ENCODE data around the gene PTPRA.

PTPRA gene

GRCh38 chr20:2967841-2968240 lies 94.6 kb downstream of the PTPRA start:
- intact Hi-C loops (cut with DNase I) = no loop called here
- DNase-seq = no peak

DNA sequence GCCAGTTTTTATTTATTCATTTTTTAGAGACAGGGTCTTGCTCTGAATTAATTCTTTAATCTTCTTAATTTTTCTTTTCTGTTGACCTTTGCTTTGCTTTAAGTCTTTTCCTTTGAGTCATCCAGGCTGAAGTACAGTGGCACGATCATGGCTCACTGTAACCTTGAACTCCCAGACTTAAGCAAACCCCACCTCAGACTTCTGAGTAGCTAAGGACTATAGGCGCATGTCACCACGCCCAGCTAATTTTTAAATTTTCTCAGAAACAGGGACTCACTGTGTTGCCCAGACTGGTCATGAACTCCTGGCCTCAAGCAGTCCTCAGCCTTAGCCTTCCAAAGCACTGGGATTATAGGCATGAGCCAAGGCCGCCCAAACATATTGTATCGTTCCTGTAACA lies 98.8 kb downstream of the PTPRA start:
- intact Hi-C loops (cut with DNase I) = no loop called here
- no peak for DNase-seq

DNA sequence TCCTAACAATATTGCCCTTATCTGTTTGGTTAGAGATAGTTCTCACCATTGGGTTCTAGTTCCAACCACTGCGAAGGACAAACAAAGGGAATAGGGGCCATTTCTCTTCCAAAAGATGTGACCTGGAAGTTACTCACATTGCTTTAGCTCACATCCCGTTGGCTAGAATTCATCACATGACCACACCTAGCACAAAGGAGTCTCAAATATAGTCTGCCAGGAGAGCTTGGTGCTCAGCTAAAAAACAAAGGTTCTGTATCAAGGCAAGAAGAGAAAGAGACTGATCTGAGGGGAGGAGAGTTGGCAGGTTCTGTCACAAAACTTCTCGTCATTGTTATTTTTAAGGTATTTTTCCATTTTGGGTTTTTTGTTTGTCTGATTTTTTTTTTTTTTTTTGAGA lies 100.3 kb downstream of the PTPRA start:
- DNase-seq = no peak
- intact Hi-C loops (cut with DNase I) = no loop called here

GRCh38 chr20:2978519-2978918 lies 105.2 kb downstream of the PTPRA start:
- intact Hi-C loops (cut with DNase I) = no loop called here
- no peak for DNase-seq

DNA sequence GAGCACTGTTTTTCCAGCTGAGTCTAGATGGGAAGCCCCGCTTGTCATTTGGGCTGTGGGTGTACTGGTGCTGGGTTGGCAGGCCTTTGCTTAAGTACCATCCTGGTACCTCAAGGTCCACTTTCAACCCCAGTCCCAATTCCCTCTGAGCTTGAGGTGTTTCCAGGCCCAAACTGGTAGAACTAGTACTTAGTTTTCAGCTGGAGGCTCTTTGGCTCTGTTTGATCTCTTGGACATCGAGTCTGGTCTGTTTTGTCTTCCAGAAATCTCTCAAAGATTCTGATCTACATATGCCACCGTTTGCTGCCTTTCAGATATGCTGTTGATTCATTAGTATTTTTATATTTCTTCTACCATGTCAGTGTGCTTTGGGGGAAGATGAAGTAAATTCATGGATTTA lies 108.4 kb downstream of the PTPRA start:
- intact Hi-C loops (cut with DNase I) = no loop called here
- DNase-seq = no peak

- no peak for DNase-seq
- intact Hi-C loops (cut with DNase I) = no loop called here
Measured at GRCh38 chr20:2983508-2983907, 110.2 kb downstream of the PTPRA start.

DNA sequence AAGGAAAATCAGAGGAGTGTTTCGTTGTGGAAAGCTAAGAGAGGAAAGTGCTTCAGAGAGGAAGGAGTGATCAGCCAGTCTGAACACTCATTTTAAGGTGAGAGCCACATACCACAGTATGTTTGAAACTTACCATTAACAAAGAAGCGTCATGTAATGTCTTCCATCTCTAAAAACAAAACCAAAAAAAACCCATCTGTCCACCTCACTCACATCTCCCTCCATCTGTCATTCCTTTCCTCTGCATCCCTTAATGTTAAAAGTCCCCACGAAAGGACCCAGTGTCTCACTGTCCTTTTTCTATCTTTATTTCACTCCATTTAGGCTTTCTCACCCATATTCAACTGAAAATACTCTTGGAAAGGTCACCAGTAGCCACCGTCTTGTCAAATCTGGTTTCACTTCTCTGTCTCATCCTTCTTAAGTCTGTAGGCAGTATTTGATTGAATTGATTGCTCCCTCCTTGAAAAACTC lies 110.8 kb downstream of the PTPRA start:
- no peak for DNase-seq
- intact Hi-C loops (cut with DNase I) = no loop called here

- intact Hi-C loops (cut with DNase I) = no loop called here
- peak in 1 of 42 donors; percentile 35 for DNase-seq
Measured at GRCh38 chr20:2984956-2985661, 111.8 kb downstream of the PTPRA start.

DNA sequence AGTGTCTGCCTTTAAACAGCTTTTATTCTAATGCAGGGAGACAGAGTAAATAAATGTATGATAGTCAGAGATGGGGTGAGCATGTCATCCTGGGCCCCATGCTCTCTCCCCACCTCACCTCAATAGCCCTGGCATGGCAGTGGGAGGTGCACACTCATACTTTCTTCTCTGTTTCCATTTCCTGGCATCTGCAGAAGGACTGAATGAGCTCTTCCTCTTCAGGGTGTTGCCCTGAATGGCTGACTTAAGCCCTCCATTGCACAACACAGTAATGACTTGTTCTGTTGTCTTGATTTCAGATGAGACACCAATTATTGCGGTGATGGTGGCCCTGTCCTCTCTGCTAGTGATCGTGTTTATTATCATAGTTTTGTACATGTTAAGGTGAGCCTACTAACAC lies 113.2 kb downstream of the PTPRA start:
- intact Hi-C loops (cut with DNase I) = no loop called here

GRCh38 chr20:2987861-2988260 lies 114.6 kb downstream of the PTPRA start:
- intact Hi-C loops (cut with DNase I) = no loop called here
- DNase-seq = peak in 1 of 42 donors; percentile 26

More for the DNA sequence above, 113.2 kb downstream of the PTPRA start:
- DNase-seq = peak in 1 of 42 donors; percentile 24

GRCh38 chr20:2991532-2991931 lies 118.3 kb downstream of the PTPRA start:
- intact Hi-C loops (cut with DNase I) = no loop called here
- DNase-seq = no peak

- DNase-seq = no peak
Measured at GRCh38 chr20:2993250-2993649, 120.0 kb downstream of the PTPRA start.

DNA sequence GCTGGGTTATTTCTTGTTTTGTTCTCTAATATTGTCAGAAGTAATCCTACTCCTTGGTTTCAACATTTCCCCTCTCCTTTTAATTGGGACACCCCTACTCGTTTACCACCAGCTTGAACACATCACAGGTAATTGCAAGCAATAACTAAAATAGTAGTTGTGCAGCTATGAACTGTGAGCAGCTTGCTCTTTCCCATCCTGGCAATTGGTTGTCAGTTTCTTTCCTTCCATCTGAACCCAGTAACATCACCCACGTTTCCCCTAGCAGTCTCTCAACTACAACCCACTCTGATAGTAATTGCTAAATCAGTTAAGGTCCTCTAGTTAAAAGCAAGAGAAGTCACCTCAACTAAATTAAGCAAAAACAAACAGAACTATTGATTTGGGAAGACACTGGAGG lies 122.5 kb downstream of the PTPRA start:
- DNase-seq = peak in 11 of 42 donors; percentile 3 to 67 (median 27)
- intact Hi-C loops (cut with DNase I) = no loop called here

More at GRCh38 chr20:2993250-2993649, 120.0 kb downstream of the PTPRA start:
- intact Hi-C loops (cut with DNase I) = no loop called here

GRCh38 chr20:2998728-2999127 lies 125.4 kb downstream of the PTPRA start:
- intact Hi-C loops (cut with DNase I) = no loop called here
- DNase-seq = no peak

DNA sequence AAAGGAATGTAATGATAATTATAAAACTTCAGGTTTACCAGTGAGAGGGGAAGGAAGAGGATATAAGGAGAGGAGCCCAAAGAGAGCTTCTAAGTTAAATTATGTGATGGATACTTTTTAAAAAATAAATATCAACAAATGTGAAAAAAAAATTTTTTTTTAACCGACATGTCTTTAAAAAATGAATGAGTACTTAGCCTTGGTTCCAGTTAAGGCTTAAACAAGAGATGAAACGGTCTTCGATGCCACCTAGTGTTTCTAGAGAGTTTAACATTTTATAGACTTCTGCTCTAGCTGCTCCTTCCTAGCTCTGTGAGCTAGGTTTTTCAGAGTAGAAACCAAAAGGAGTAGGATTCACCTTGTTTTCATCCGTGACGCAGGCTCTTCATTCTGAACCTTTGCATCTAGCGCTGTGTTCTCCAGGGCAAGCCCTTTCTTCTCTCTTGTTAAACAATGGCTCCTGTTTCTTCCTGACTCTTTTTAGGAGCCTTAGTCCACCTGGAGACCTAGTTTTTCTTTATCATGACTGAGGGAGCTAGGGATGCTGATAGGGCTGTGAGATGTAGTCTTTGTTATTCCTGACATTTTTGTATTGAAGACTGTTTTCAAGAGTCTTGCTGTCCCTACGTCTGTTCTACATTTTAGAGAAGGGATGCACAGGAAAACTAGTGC lies 127.7 kb downstream of the PTPRA start:
- intact Hi-C loops (cut with DNase I) = loop anchor here (10.0 kb wide), 1 partner anchor 136 kb away; no protein-coding TSS in a partner anchor
- peak in 17 of 42 donors; percentile 3 to 70 (median 19) for DNase-seq

DNA sequence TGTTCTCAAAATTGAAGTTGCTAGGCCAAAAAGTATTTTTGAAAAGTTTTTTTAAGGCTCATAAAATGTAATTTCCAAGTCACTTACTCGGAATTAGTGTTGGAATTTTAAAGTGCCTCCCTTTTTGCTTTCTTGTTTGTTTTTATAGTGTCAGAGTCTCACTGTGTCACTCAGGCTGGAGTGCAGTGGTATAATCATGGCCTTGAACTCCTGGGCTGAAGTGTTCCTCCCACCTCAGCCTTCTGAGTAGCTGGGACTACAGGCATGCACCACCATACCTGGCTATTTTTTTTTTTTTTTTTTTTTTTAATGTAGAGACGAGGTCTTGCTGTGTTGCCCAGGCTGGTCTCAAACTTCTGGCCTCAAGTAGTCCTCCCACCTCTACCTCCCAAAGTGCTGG lies 130.1 kb downstream of the PTPRA start:
- no peak for DNase-seq
- intact Hi-C loops (cut with DNase I) = loop anchor here (10.0 kb wide), 1 partner anchor 139 kb away; no protein-coding TSS in a partner anchor

DNA sequence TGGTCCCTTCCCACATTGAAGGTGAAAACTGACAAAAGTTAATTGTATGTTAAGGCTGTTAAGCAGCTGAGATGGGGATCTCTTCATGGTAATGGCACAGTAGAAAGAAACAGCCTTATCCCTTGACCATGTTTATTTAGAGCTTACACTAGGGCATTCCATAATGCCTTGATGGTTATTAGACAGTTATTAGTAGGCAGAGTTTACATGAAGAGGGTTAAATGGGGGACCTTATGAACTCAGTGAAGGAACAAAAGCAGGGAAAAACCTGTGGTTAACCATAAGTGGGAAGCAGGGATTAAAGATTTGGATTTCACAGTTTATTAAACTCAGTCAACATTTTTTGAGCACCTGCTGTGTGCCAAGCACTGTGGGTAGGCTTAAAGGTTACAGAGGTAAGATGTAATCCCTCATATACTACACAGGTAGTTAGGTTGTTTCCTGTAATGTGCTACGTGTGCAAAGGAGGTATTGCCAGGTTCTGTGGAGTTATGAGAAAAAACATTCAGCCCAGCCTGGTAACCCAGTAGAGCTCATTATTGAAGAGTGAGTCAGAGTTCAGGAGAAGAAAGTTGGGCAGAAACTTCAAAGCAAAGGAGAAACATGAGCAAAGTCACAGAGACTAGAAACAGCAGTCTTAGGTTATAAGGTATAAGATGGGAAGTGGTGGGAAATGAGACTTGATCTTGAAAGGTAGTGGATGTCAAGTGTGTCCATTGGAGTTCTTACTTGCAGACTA lies 137.9 kb downstream of the PTPRA start:
- intact Hi-C loops (cut with DNase I) = no loop called here
- DNase-seq = no peak

DNA sequence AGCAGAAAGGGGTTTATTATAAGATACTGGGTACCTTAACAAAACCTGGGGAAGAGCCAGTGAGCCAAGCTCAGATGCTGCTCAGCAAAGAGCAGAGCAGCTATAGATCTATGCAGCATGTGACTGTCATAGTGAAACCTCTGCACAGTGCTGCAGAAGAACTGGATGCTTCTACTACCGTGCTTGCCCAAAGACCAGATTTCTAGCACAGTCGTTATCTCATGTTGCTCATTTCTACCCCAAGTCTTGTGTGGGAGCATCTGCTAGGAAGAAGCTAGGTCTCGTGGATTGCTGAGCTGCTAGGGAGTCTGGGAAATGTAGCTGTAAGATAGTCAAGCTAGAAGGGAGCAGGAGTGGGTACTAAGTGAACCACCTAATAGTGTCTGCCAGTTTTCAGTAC lies 138.5 kb downstream of the PTPRA start:
- peak in 10 of 42 donors; percentile 9 to 57 (median 16) for DNase-seq
- intact Hi-C loops (cut with DNase I) = no loop called here

- intact Hi-C loops (cut with DNase I) = no loop called here
- DNase-seq = no peak
Measured at GRCh38 chr20:3013771-3014170, 140.5 kb downstream of the PTPRA start.

DNA sequence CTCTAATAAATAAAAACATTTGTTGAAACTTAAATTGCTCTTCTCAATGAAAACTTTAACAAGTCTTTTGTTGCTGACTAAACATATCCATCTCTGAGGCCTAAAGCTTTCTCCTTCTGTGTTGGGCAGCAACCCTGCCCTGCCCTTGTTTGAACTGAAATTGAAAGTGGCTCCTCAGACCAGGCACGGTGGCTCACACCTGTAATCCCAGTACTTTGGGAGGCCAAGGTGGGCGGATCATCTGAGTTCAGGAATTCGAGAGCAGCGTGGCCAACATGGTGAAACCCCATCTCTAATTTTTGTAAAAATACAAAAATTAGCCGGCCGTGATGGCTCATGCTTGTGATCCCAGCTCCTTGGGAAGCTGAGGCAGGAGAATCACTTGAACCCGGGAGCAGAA lies 140.9 kb downstream of the PTPRA start:
- intact Hi-C loops (cut with DNase I) = no loop called here
- DNase-seq = no peak

All from head of caudate nucleus (tissue), 42 donors.